Colon (tissue), 2 donors: ENCODE results near the gene NHSL2.
"Not testable (repeated sequence)": the region's sequence is repeated elsewhere in the genome, so short reads cannot be mapped to it uniquely, and the experiment has no call there.

Source experiments
- FAIRE-seq: peaks from 2 replicates; lab custom pipeline; 2012; peaks lifted over from hg19 to GRCh38; lab: Jason Lieb, UNC
- donor health status: control.
- donor health status: control.

Gene NHSL2

GRCh38 chrX:72043636-72044035 lies 133.0 kb downstream of the NHSL2 start:
- no peak for FAIRE-seq

- FAIRE-seq = no peak
Observed at GRCh38 chrX:72045141-72045540, 134.5 kb downstream of the NHSL2 start.

DNA sequence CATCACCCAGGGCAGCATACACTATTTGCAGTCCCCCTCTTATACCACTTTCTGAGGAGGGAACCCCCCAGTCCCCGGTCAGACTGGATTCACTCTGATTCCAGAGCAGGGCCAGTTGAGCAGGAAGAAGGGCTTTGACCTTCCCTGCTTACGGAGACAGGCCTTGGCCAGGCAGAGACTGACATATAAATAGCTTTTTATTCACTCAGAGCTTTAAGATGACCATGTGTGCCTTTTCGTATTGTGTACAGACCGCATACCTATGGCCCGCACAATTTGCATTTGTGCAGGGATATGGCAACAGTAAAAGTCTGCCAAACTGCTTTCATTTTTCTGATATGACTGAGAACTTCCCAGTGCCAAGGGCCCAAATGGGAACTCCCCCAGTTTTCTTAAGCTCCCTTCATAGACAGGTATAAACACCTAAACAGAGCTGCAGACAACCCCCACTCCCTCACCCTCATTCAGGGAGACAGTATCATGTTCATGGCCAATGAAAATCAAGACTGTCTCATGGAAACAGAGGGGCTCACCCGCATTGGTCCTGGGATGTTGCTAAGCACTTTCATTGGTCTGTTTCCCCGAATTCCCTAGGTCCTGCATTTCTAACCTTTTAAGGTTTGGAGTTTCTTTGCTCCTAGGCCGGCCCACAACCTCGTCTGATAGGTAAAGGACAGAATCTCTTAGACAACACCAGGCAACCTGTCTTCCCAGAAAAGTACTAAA lies 135.1 kb downstream of the NHSL2 start:
- no peak for FAIRE-seq

GRCh38 chrX:72046447-72046846 lies 135.8 kb downstream of the NHSL2 start:
- no peak for FAIRE-seq

- no peak for FAIRE-seq
Observed at GRCh38 chrX:72048510-72049455, 138.1 kb downstream of the NHSL2 start.

DNA sequence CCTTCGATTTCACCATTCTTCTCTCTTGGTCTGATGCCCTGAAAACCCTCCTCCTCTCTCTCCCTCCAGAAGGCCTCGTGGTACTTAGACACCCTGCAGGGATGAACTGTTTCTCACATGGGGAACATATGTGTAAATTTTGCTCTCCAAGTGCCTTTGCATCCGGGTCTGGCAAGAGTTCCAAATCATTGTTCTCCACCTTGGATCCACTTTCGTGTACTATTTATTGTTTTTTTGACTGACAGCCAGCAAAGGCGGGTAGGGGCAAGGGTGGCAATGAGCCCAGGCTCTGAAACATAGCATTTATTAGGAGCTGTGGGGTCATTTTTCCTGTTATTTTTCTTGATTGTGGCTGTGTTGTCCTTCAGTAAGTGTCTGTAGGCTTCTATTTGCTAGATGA lies 139.4 kb downstream of the NHSL2 start:
- FAIRE-seq = no peak

- FAIRE-seq = no peak
Observed at GRCh38 chrX:72051589-72051988, 140.9 kb downstream of the NHSL2 start.

DNA sequence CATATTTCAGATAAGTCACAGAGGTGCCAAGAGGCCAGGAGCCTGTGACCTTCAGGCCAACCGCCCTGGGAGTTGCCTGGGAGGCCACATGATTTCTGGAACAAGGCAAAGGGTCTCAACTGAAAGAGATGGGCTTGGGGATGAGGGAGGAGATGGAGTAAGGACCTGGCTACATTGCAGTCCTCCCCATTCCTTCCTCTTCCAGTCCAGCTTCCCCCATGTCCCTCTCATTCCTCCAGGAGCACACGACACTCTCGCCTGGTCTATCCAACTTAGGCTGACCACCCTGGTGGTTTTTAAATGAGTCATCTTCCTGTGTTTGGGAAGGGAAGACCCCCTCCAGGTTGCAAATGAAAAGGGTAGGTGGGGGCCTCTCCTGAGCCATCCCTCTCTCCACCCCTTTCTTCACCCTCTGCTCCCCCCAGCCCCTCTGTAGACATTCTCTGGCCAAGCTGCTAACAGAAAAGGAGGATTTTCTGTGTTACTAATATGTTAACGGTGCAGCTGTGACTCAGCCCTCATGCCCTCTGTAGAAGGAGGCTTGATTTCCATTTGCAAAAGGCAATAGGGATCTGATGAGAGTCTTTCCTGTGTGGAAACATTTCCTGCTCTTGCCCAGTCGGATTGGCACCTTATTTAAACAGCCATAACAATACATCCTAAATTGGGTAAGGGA lies 141.9 kb downstream of the NHSL2 start:
- no peak for FAIRE-seq

DNA sequence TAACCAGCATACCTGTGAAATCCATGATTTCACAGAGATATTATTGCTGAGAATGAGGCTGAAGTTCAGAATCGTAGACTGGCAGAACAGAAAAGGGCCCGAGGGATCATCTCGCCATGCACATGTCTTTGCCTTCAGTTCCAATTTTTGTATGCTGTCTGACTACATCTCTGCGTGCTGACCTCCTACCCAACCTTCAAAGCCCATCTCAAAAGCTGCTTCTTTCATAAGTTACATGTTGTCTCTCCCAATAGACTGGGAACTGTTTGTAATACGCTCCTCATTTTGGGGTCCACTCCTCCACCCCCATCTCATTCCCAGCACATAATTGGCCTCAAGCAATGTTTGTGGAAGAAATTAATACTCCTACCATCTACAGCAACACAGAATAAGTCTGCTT lies 142.9 kb downstream of the NHSL2 start:
- no peak for FAIRE-seq

- FAIRE-seq = no peak
Observed at GRCh38 chrX:72054779-72055489, 144.3 kb downstream of the NHSL2 start.

DNA sequence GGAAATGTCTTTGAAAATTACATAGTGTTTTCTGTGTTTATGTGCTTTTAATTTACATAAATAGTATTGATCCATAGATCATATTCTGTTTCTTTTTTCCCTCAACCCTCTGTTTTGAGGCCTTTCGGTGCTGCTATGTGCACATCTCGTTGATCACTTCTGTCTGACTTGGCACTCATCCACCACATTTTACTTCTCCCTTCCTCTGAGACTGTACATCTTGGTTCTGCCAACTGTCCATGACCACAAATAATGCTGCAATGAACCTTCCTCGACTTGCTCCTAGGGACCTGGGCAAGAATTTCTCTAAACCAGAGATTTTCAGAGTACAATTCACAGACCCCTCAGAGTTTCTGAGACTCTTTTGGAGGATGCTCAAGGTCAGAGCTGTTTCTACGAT lies 146.7 kb downstream of the NHSL2 start:
- FAIRE-seq = no peak

- FAIRE-seq = no peak
Observed at GRCh38 chrX:72057849-72058248, 147.2 kb downstream of the NHSL2 start.

DNA sequence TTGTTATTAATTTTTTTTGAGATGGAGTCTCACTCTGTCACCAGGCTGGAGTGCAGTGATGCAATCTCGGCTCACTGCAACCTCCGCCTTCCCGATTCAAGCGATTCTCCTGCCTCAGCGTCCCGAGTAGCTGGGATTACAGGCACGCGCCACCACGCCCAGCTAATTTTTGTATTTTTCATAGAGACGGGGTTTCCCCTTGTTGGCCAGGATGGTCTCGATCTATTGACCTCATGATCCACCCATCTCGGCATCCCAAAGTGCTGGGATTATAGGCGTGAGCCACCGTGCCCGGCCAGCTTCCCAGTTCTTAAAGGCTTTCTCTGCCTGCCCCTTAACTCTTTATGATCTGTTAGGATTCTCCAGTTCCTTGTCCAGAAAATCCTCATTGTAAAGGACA lies 147.7 kb downstream of the NHSL2 start:
- not testable (repeated sequence) for FAIRE-seq

GRCh38 chrX:72060196-72060920 lies 149.7 kb downstream of the NHSL2 start:
- FAIRE-seq = no peak

DNA sequence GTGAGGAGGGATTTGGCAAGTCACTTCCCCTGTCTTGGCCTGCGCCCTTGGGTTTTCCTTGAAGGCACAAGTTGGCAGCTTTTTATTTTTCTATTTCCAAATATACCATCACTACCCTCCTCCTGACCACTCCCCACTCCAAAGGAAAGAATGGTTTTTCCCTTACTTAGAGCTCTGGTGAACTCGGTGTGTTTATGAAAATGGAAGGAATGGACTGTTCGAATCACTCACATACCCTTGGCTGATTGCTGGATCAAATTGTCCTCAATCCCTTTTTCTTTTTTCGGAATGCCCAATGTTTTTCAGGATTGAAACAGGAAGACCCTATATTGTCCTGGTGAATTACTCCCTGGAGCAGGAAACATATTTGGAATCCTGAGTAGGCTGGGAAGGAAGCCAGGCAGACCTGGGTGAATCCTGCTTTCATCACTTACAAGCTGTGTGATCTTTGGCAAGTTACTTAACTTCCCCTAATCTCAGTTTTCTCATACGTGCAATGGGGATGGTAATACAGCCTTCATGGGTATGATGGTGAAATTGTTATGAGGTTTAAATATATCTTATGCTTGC lies 150.4 kb downstream of the NHSL2 start:
- no peak for FAIRE-seq

- no peak for FAIRE-seq
Observed at GRCh38 chrX:72062916-72063315, 152.3 kb downstream of the NHSL2 start.

GRCh38 chrX:72069350-72070160 lies 158.9 kb downstream of the NHSL2 start:
- FAIRE-seq = no peak

GRCh38 chrX:72071213-72071612 lies 160.6 kb downstream of the NHSL2 start:
- no peak for FAIRE-seq

DNA sequence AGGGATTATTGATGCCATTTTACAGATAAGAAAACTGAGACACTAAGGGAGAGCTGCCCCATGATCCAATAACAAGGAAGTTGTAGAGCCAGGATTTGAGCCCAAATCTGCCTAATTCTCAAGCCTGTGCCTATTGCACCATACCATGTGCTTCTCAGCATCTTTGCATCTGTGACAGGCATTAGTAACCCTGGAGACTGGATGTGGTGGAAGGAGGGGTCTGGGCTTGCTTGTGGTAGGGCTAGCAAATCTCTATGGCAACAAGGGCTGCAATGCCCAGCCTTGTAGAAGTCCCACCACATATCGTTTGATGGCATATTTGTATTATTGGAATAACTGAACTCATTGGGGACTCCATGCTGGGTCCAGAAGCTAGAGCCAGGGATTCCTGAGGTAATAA lies 163.0 kb downstream of the NHSL2 start:
- FAIRE-seq = no peak

GRCh38 chrX:72078411-72078810 lies 167.8 kb downstream of the NHSL2 start:
- FAIRE-seq = no peak
